IMR-90 (cell line): ENCODE data around the gene PLA2G3. TPM values are rescaled to one million over a fixed set of nuclear protein-coding genes. Genes with fewer than 3 reads are reported as not detected.

Experiments used
- ATAC-seq: fragments of 200-7000 bp; cut with Tn5 transposase; 2 replicates; pipeline ENCODE4 v1.9.1; 2020; ENCODE audit warnings: low read depth, mild to moderate bottlenecking, moderate library complexity
- BruUV-seq: library from RNA; stranded (reverse); fragments of 400-500 nt; replicated peaks from 2 replicates; lab custom pipeline; 2021; lab: Mats Ljungman, UMichigan
- CTCF ChIA-PET: fragments of 300-600 bp; formaldehyde crosslinking; extraction: SDS; loops from one replicate; lab custom pipeline; 2021; ENCODE audit warnings: antibody characterized with exemption; lab: Yijun Ruan, JAX
- POLR2A ChIA-PET: fragments of 300-600 bp; sonication (Branson Sonifier 250); formaldehyde crosslinking; loops from one replicate; lab custom pipeline; 2022; ENCODE audit warnings: antibody characterized with exemption; ENCODE audit not compliant: unreplicated experiment; lab: Charles Lee
- DNase-seq: peaks from one replicate; pipeline ENCODE4 v3.0.0; 2013
- H2AFZ ChIP-seq: replicated peaks from 2 replicates; pipeline ENCODE3; 2013; ENCODE audit warnings: low read length, mild to moderate bottlenecking; ENCODE audit not compliant: poor library complexity
- H2AK5ac ChIP-seq: 2 replicates; pipeline ENCODE4 v1.6.1; 2013; ENCODE audit warnings: low read depth, low read length, inconsistent platforms
- H2AK9ac ChIP-seq: replicated peaks from 2 replicates; pipeline ENCODE3; 2013; ENCODE audit warnings: mild to moderate bottlenecking, low read depth, low read length, moderate library complexity; ENCODE audit not compliant: poor library complexity
- H2BK120ac ChIP-seq: 2 replicates; pipeline ENCODE4 v1.6.1; 2013; ENCODE audit warnings: low read depth, low read length, inconsistent platforms
- H2BK15ac ChIP-seq: 3 replicates; pipeline ENCODE4 v1.6.1; 2013; ENCODE audit warnings: low read depth, low read length, inconsistent platforms
- H2BK20ac ChIP-seq: 2 replicates; pipeline ENCODE4 v1.6.1; 2013; ENCODE audit warnings: low read depth, mild to moderate bottlenecking, inconsistent platforms, low read length, moderate library complexity
- H2BK5ac ChIP-seq: 2 replicates; pipeline ENCODE4 v1.6.1; 2013; ENCODE audit warnings: mild to moderate bottlenecking, low read depth, low read length, inconsistent platforms; ENCODE audit not compliant: poor library complexity, severe bottlenecking
- H3K14ac ChIP-seq: replicated peaks from 2 replicates; pipeline ENCODE4 v1.6.1; 2013; ENCODE audit warnings: low read depth, low read length, inconsistent platforms
- H3K18ac ChIP-seq: 2 replicates; pipeline ENCODE4 v1.6.1; 2013; ENCODE audit warnings: low read depth, low read length, control low read depth
- H3K23ac ChIP-seq: 2 replicates; pipeline ENCODE4 v1.6.1; 2013; ENCODE audit warnings: low read depth, low read length, inconsistent platforms
- H3K27ac ChIP-seq: 2 replicates; pipeline ENCODE4 v1.5.1; 2013; ENCODE audit warnings: mild to moderate bottlenecking, control low read depth, low read length; ENCODE audit not compliant: insufficient read depth
- H3K27me3 ChIP-seq: 2 replicates; pipeline ENCODE4 v1.6.1; 2013; ENCODE audit warnings: low read length; ENCODE audit not compliant: control insufficient read depth, insufficient read depth
- H3K36me3 ChIP-seq: 2 replicates; pipeline ENCODE4 v1.6.1; 2013; ENCODE audit warnings: low read length, mixed read lengths; ENCODE audit not compliant: control insufficient read depth, insufficient read depth
- H3K4ac ChIP-seq: 2 replicates; pipeline ENCODE4 v1.6.1; 2013; ENCODE audit warnings: low read depth, low read length, inconsistent platforms
- H3K4me1 ChIP-seq: 2 replicates; pipeline ENCODE4 v1.6.1; 2013; ENCODE audit warnings: low read length, mixed read lengths; ENCODE audit not compliant: control insufficient read depth, insufficient read depth
- H3K4me2 ChIP-seq: 2 replicates; pipeline ENCODE4 v1.6.1; 2013; ENCODE audit warnings: low read depth, mild to moderate bottlenecking, control low read depth, low read length, moderate library complexity
- H3K4me3 ChIP-seq: 2 replicates; pipeline ENCODE4 v1.5.1; 2013; ENCODE audit warnings: low read depth, mild to moderate bottlenecking, control low read depth, low read length, moderate library complexity; ENCODE audit not compliant: insufficient read depth
- H3K56ac ChIP-seq: 2 replicates; pipeline ENCODE4 v1.6.1; 2013; ENCODE audit warnings: low read length, inconsistent platforms; ENCODE audit not compliant: insufficient read depth; ENCODE audit errors: extremely low read depth
- H3K79me1 ChIP-seq, 2 experiments: 2 replicates each; pipeline ENCODE4 v1.6.1; 2013; ENCODE audit warnings: low read length in 2 of 2, inconsistent platforms in 1 of 2, low read depth in 1 of 2
- H3K9ac ChIP-seq: 2 replicates; pipeline ENCODE4 v1.6.1; 2013; ENCODE audit warnings: low read depth, low read length, control low read depth
- H3K9me1 ChIP-seq: 2 replicates; pipeline ENCODE4 v1.6.1; 2013; ENCODE audit warnings: low read length, inconsistent platforms; ENCODE audit not compliant: insufficient read depth
- H3K9me3 ChIP-seq: 2 replicates; pipeline ENCODE4 v1.6.1; 2013; ENCODE audit warnings: low read length; ENCODE audit not compliant: control insufficient read depth, insufficient read depth
- H4K20me1 ChIP-seq: 2 replicates; pipeline ENCODE4 v1.6.1; 2013; ENCODE audit warnings: low read length, inconsistent platforms; ENCODE audit not compliant: insufficient read depth
- H4K5ac ChIP-seq: 2 replicates; pipeline ENCODE4 v1.6.1; 2013; ENCODE audit warnings: mild to moderate bottlenecking, low read depth, low read length, control low read depth
- H4K8ac ChIP-seq, 2 experiments: 2 replicates each; pipeline ENCODE4 v1.6.1; 2013; ENCODE audit warnings: low read depth in 2 of 2, low read length in 2 of 2, control low read depth in 1 of 2, inconsistent platforms in 1 of 2
- H4K91ac ChIP-seq: 2 replicates; pipeline ENCODE4 v1.6.1; 2013; ENCODE audit warnings: low read depth, low read length, inconsistent platforms; ENCODE audit not compliant: insufficient read depth
- CTCF ChIP-seq: conservative IDR thresholded peaks from 2 replicates; pipeline ENCODE4 v1.5.1; 2012; ENCODE audit warnings: mild to moderate bottlenecking, low read depth, low read length, improper control_type of control experiment
- NFE2L2 ChIP-seq: fragments of 150-350 bp; IDR thresholded peaks from 2 replicates; pipeline ENCODE4 v1.6.1; 2016; ENCODE audit warnings: low read depth, mild to moderate bottlenecking, low read length
- WGBS, 2 experiments: methylation state at CpG; one replicate each; pipeline versions ENCODE4 v1.1.5 to v1.1.7; 2013; ENCODE audit warnings: missing lambda C conversion rate in 2 of 2; ENCODE audit not compliant: insufficient read length in 1 of 2; ENCODE audit errors: extremely low coverage in 2 of 2; 5-methylcytosine and 5-hydroxymethylcytosine counted together
- dilution Hi-C: fragments of 300-500 bp; cut with HindIII; formaldehyde crosslinking; loops from one replicate; pipeline ENCODE4 v1.14.3; 2018; ENCODE audit warnings: low sequenced_read_pairs; ENCODE audit not compliant: unreplicated experiment
- in situ Hi-C: fragments of 300-500 bp; cut with MboI; formaldehyde crosslinking; loops from 3 replicates; pipeline ENCODE4 v1.14.3; 2019; ENCODE audit warnings: low sequenced_read_pairs, inconsistent platforms, mixed read lengths
- intact Hi-C: fragments of 100-400 bp; cut with micrococcal nuclease; formaldehyde crosslinking; loops from 2 replicates; pipeline ENCODE4 v1.10.0; 2022
- polyA plus RNA-seq, 3 experiments: library from polyadenylated mRNA; depleted of rRNA; stranded (reverse); fragments of >200 nt; gene quantifications; 2 replicates each; pipeline ENCODE4 v1.2.3, GENCODE V29; 2012; ENCODE audit warnings: low replicate concordance in 1 of 3
- total RNA-seq: library from RNA; depleted of rRNA; stranded (reverse); fragments of >200 nt; gene quantifications from 2 replicates; pipeline ENCODE4 v1.2.3, GENCODE V29; 2012

The PLA2G3 gene
- total and polyA plus RNA-seq, 2 of the 4 experiments (the other 2 are of a cell fraction) = under 0.01 to 0.12 TPM

GRCh38 chr22:31104869-31105268 is 35.4 kb downstream of the PLA2G3 start:
- no peak overlapping the region for H3K14ac ChIP-seq
- no peak overlapping the region for H3K27ac ChIP-seq
- H3K36me3 ChIP-seq = peaks cover 39% of the 10 kb centered on the region
- dilution Hi-C loops = no loop called here
- no TSS peak for BruUV-seq
- peaks cover 19% of the 10 kb centered on the region for H3K9me1 ChIP-seq
- no peak overlapping the region for H2BK120ac ChIP-seq
- H2BK20ac ChIP-seq = no peak overlapping the region
- no peak overlapping the region for H2BK5ac ChIP-seq
- CTCF ChIA-PET = no interaction called here
- intact Hi-C loops = loop anchor here (5.0 kb wide), 1 partner anchor 107 kb away; the partner anchor contains the start of gene LIMK2
- peaks cover 25% of the 10 kb centered on the region for H4K20me1 ChIP-seq
- H3K79me1 ChIP-seq = peaks cover 15 to 56% of the 10 kb centered on the region in 2 experiments; a peak in 3 of 4 replicates
- H3K4me1 ChIP-seq = peaks cover 44% of the 10 kb centered on the region
- DNase-seq (no peak), ATAC-seq (no peak)
- H2AK5ac ChIP-seq = no peak overlapping the region
- H2AFZ ChIP-seq = no peak overlapping the region
- no peak overlapping the region for H2BK15ac ChIP-seq
- H2AK9ac ChIP-seq = peak overlapping the region; percentile 74
- no peaks in the 10 kb centered on the region for H3K9me3 ChIP-seq
- no peak overlapping the region; the same call in 1 of the 2 replicates for H3K4me2 ChIP-seq
- H4K5ac ChIP-seq = no peak overlapping the region
- H3K27me3 ChIP-seq = no peaks in the 10 kb centered on the region
- no peak overlapping the region for H3K4me3 ChIP-seq
- WGBS, 2 experiments = 48% methylated on average over 7 of the region's 35 CpGs; no CpG with 5 or more reads in 1 of the 2 experiments
- TF ChIP-seq CTCF = peak; percentile 17; the same call in 1 of the 2 replicates
- no peak for TF ChIP-seq NFE2L2
- peak overlapping the region; percentile 4; the same call in 1 of the 2 replicates for H3K4ac ChIP-seq
- in situ Hi-C loops = no loop called here
- no peak overlapping the region for H4K91ac ChIP-seq
- no peak overlapping the region for H3K56ac ChIP-seq
- no peak overlapping the region for H3K18ac ChIP-seq
- no peak overlapping the region for H4K8ac ChIP-seq
- no peak overlapping the region for H3K23ac ChIP-seq
- no peak overlapping the region for H3K9ac ChIP-seq
- POLR2A ChIA-PET = no interaction called here
